ENCODE results near the gene PIGH. TPM values are rescaled to one million over a fixed set of nuclear protein-coding genes. Genes with fewer than 3 reads are reported as not detected.
"Not testable (repeated sequence)": the region's sequence is repeated elsewhere in the genome, so short reads cannot be mapped to it uniquely, and the experiment has no call there.

PIGH gene
- total and polyA plus RNA-seq, 2 donors, result 20.7 to 43.5 TPM

DNA sequence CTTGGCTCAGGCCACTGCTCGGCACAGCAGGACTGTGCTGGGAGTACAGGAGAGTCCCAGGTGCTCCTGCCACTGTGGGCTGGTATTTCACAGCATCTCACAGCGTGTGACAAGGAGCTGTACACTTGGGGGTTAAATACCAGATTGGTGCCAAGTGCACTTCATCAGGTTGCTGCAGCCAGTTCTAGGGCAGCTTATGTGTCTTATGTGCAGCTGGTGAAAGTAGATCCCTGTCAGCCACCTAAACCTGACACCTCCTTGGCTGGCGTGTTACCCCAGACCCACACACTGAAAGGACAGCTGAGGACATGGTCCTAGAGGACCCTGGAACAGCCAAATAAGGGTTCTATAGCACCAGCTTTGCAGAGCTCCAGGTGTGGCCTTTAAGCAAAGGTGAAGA lies 48.1 kb downstream of the PIGH start:
- H3K36me3 ChIP-seq (ENCODE audit: control insufficient read depth in 2 of 2, insufficient read depth in 2 of 2, low read length in 1 of 2), result no peaks in the 10 kb centered on the region
- no peak for DNase-seq (ENCODE audit: low read depth in 6 of 9, low spot score in 9 of 9)
- H3K27ac ChIP-seq (ENCODE audit: low read depth in 1 of 2, low read length in 1 of 2), result no peak overlapping the region
- no peaks in the 10 kb centered on the region for H3K4me1 ChIP-seq (ENCODE audit: control insufficient read depth in 2 of 2, insufficient read depth in 2 of 2, low read length in 2 of 2)
- WGBS, result 93% methylated on average over 3 of the region's 3 CpGs
- no peak overlapping the region for H3K4me3 ChIP-seq (ENCODE audit: low read length in 2 of 2)
- no peaks in the 10 kb centered on the region for H3K9me3 ChIP-seq (ENCODE audit: control insufficient read depth in 2 of 2, insufficient read depth in 1 of 2, low read length in 1 of 2)
- H3K27me3 ChIP-seq (ENCODE audit: control insufficient read depth in 2 of 2, insufficient read depth in 1 of 2, low read length in 1 of 2), result peaks cover 0 to 4% of the 10 kb centered on the region in 2 donors

GRCh38 chr14:67551123-67551522 lies 48.9 kb downstream of the PIGH start:
- H3K27ac ChIP-seq (ENCODE audit: low read depth in 1 of 2, low read length in 1 of 2), result no peak overlapping the region
- WGBS, result 96% methylated on average over 3 of the region's 3 CpGs
- H3K9me3 ChIP-seq (ENCODE audit: control insufficient read depth in 2 of 2, insufficient read depth in 1 of 2, low read length in 1 of 2), result no peaks in the 10 kb centered on the region
- H3K4me3 ChIP-seq (ENCODE audit: low read length in 2 of 2), result no peak overlapping the region
- H3K27me3 ChIP-seq (ENCODE audit: control insufficient read depth in 2 of 2, insufficient read depth in 1 of 2, low read length in 1 of 2), result peaks cover 0 to 4% of the 10 kb centered on the region in 2 donors
- no peak for DNase-seq (ENCODE audit: low read depth in 6 of 9, low spot score in 9 of 9)
- H3K36me3 ChIP-seq (ENCODE audit: control insufficient read depth in 2 of 2, insufficient read depth in 2 of 2, low read length in 1 of 2), result no peaks in the 10 kb centered on the region
- H3K4me1 ChIP-seq (ENCODE audit: control insufficient read depth in 2 of 2, insufficient read depth in 2 of 2, low read length in 2 of 2), result no peaks in the 10 kb centered on the region

DNA sequence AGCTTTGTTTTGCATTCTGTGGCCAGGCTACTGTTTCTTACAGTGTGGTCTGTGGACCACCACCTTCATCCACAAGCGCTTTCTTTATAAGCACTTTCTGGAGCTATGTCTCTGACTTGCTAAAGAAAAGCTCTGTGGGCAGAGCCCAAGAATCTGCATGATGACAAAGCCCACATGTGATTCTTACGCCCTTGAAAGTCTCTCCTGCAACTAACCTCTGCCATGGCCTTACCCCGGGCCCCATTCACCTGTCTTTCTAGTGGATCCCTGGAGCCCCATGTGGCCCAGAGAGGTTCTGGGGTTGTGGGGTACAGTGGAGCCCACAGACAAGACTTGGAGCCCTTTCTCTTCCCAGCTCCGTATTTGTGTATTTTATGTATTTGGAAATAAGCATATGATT lies 50.3 kb downstream of the PIGH start:
- Histone ChIP-seq H3K27me3 (ENCODE audit: control insufficient read depth in 2 of 2, insufficient read depth in 1 of 2, low read length in 1 of 2) (peaks cover 0 to 2% of the 10 kb centered on the region in 2 donors), H3K4me1 (ENCODE audit: control insufficient read depth in 2 of 2, insufficient read depth in 2 of 2, low read length in 2 of 2) (no peaks in the 10 kb centered on the region), H3K27ac (ENCODE audit: low read depth in 1 of 2, low read length in 1 of 2) (no peak overlapping the region), H3K36me3 (ENCODE audit: control insufficient read depth in 2 of 2, insufficient read depth in 2 of 2, low read length in 1 of 2) (no peaks in the 10 kb centered on the region), H3K9me3 (ENCODE audit: control insufficient read depth in 2 of 2, insufficient read depth in 1 of 2, low read length in 1 of 2) (no peaks in the 10 kb centered on the region), H3K4me3 (ENCODE audit: low read length in 2 of 2) (no peak overlapping the region)
- 97% methylated on average over 4 of the region's 4 CpGs for WGBS
- no peak for DNase-seq (ENCODE audit: low read depth in 6 of 9, low spot score in 9 of 9)

- no peak for DNase-seq (ENCODE audit: low read depth in 6 of 9, low spot score in 9 of 9)
- Histone ChIP-seq H3K4me1 (ENCODE audit: control insufficient read depth in 2 of 2, insufficient read depth in 2 of 2, low read length in 2 of 2) (no peaks in the 10 kb centered on the region), H3K9me3 (ENCODE audit: control insufficient read depth in 2 of 2, insufficient read depth in 1 of 2, low read length in 1 of 2) (no peaks in the 10 kb centered on the region), H3K4me3 (ENCODE audit: low read length in 2 of 2) (no peak overlapping the region), H3K36me3 (ENCODE audit: control insufficient read depth in 2 of 2, insufficient read depth in 2 of 2, low read length in 1 of 2) (no peaks in the 10 kb centered on the region), H3K27me3 (ENCODE audit: control insufficient read depth in 2 of 2, insufficient read depth in 1 of 2, low read length in 1 of 2) (peaks cover 0 to 4% of the 10 kb centered on the region in 2 donors), H3K27ac (ENCODE audit: low read depth in 1 of 2, low read length in 1 of 2) (no peak overlapping the region)
- WGBS, result 93% methylated on average over 5 of the region's 5 CpGs
Measured at GRCh38 chr14:67547224-67547780, 52.8 kb downstream of the PIGH start.

DNA sequence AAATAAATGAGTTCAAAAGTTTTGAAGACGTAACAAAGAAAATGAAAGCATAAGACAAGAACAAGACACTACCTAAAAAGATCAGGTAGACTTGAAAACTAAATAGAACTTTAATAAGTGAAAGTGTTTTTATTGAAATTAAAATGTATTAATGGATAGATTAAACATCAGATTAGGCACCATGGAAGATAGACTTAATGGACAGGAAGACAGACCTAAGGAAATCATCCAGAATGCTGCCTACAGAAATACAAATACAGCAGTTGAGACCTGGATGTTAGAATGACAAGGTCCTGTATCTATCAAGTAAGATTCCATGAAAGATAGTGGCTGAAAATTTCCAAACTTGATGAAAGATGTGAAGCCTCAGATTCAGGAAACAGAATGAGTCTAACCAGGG lies 55.5 kb downstream of the PIGH start:
- Histone ChIP-seq H3K4me1 (ENCODE audit: control insufficient read depth in 2 of 2, insufficient read depth in 2 of 2, low read length in 2 of 2) (peaks cover 0 to 9% of the 10 kb centered on the region in 2 donors), H3K36me3 (ENCODE audit: control insufficient read depth in 2 of 2, insufficient read depth in 2 of 2, low read length in 1 of 2) (no peaks in the 10 kb centered on the region), H3K27ac (ENCODE audit: low read depth in 1 of 2, low read length in 1 of 2) (no peak overlapping the region), H3K27me3 (ENCODE audit: control insufficient read depth in 2 of 2, insufficient read depth in 1 of 2, low read length in 1 of 2) (peaks cover 2 to 19% of the 10 kb centered on the region in 2 donors), H3K4me3 (ENCODE audit: low read length in 2 of 2) (no peak overlapping the region), H3K9me3 (ENCODE audit: control insufficient read depth in 2 of 2, insufficient read depth in 1 of 2, low read length in 1 of 2) (no peaks in the 10 kb centered on the region)
- DNase-seq (ENCODE audit: low read depth in 6 of 9, low spot score in 9 of 9), result no peak
- 99% methylated on average over 1 of the region's 1 CpG for WGBS

GRCh38 chr14:67542620-67543019 lies 57.4 kb downstream of the PIGH start:
- peaks cover 4 to 24% of the 10 kb centered on the region in 2 donors for H3K27me3 ChIP-seq (ENCODE audit: control insufficient read depth in 2 of 2, insufficient read depth in 1 of 2, low read length in 1 of 2)
- 95% methylated on average over 13 of the region's 13 CpGs for WGBS
- DNase-seq (ENCODE audit: low read depth in 6 of 9, low spot score in 9 of 9); H3K36me3 ChIP-seq (ENCODE audit: control insufficient read depth in 2 of 2, insufficient read depth in 2 of 2, low read length in 1 of 2); H3K4me3 ChIP-seq (ENCODE audit: low read length in 2 of 2); H3K4me1 ChIP-seq (ENCODE audit: control insufficient read depth in 2 of 2, insufficient read depth in 2 of 2, low read length in 2 of 2); H3K27ac ChIP-seq (ENCODE audit: low read depth in 1 of 2, low read length in 1 of 2); H3K9me3 ChIP-seq (ENCODE audit: control insufficient read depth in 2 of 2, insufficient read depth in 1 of 2, low read length in 1 of 2): not testable (repeated sequence)

DNA sequence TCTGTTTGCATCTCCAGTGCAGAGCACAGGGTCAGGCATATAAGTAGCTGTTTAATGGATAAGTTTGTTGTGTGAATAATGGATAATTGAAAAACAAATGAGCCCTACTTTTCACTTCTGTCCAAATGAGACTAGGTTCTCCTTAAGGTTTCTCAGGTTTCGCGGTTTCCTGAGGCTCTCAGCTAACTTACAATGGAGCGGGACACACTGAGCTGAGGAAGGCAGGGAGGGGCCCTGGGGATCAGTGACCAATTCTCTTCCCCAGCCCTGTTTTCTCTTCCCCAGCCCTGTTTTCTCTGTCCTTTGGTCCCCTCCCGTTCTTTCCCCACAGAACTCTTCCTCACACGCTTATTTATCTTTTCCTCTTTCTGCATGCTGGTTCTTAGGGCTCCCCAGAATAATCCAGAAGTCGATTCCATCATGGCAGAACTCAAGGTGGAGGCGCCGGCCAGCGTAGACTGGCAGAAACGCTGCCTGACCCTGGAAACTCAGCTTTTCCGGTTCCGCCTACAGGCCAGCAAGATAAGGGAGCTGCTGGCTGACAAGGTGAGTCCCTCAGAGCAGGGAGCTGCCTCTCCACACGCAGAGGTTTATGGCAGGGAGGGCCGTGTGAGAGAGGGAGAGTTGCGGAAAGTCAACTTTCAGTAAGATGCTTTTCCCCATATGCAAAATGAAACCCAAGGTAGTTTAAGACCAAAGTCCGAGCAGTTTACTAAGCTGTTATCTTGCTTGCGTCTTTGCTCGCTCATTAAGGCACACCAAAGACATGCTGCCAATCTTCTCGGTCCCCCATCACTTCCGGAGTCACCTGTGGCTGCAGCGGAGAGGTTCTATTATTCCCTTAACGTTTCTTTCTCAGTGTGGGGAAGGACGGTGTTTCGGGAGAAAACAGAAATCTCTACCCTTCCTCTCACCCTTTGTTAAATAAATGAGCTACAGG lies 58.4 kb downstream of the PIGH start:
- Histone ChIP-seq H3K27ac (ENCODE audit: low read depth in 1 of 2, low read length in 1 of 2) (no peak overlapping the region), H3K4me3 (ENCODE audit: low read length in 2 of 2) (peak overlapping the region in 1 of 2 donors; percentile 19), H3K4me1 (ENCODE audit: control insufficient read depth in 2 of 2, insufficient read depth in 2 of 2, low read length in 2 of 2) (peaks cover 0 to 9% of the 10 kb centered on the region in 2 donors), H3K9me3 (ENCODE audit: control insufficient read depth in 2 of 2, insufficient read depth in 1 of 2, low read length in 1 of 2) (no peaks in the 10 kb centered on the region), H3K36me3 (ENCODE audit: control insufficient read depth in 2 of 2, insufficient read depth in 2 of 2, low read length in 1 of 2) (no peaks in the 10 kb centered on the region), H3K27me3 (ENCODE audit: control insufficient read depth in 2 of 2, insufficient read depth in 1 of 2, low read length in 1 of 2) (peaks cover 4 to 24% of the 10 kb centered on the region in 2 donors)
- 32% methylated on average over 24 of the region's 24 CpGs for WGBS
- DNase-seq (ENCODE audit: low read depth in 6 of 9, low spot score in 9 of 9), result peak in 1 of 9 donors; percentile 19

Other genes starting within 250 kb of the PIGH start
- 103 TPM for gene ATP6V1D, start 240.5 kb downstream of the PIGH start, total RNA-seq
- 71.1 TPM for gene ATP6V1D, start 240.5 kb downstream of the PIGH start, polyA plus RNA-seq
- gene EIF2S1, start 239.9 kb downstream of the PIGH start, total RNA-seq, result 130 TPM
- 42.7 TPM for gene EIF2S1, start 239.9 kb downstream of the PIGH start, polyA plus RNA-seq
- gene PLEK2, start 188.1 kb downstream of the PIGH start, total RNA-seq, result 34.0 TPM
- gene PLEK2, start 188.1 kb downstream of the PIGH start, polyA plus RNA-seq, result 22.0 TPM
- 13.7 TPM for gene TMEM229B, start 111.5 kb downstream of the PIGH start, total RNA-seq
- gene TMEM229B, start 111.5 kb downstream of the PIGH start, polyA plus RNA-seq, result 6.6 TPM
- gene PLEKHH1, start 67.0 kb downstream of the PIGH start, total RNA-seq, result 2.0 TPM
- gene PLEKHH1, start 67.0 kb downstream of the PIGH start, polyA plus RNA-seq, result 10.7 TPM
- gene ARG2, start 19.7 kb upstream of the PIGH start, total RNA-seq, result 2.4 TPM
- gene ARG2, start 19.7 kb upstream of the PIGH start, polyA plus RNA-seq, result 27.8 TPM
- gene VTI1B, start 74.4 kb upstream of the PIGH start, total RNA-seq, result 37.1 TPM
- gene VTI1B, start 74.4 kb upstream of the PIGH start, polyA plus RNA-seq, result 71.0 TPM
- gene RDH11, start 95.5 kb upstream of the PIGH start, total RNA-seq, result 36.8 TPM
- 39.1 TPM for gene RDH11, start 95.5 kb upstream of the PIGH start, polyA plus RNA-seq
- 0.24 TPM for gene RDH12, start 101.6 kb upstream of the PIGH start, total RNA-seq
- gene RDH12, start 101.6 kb upstream of the PIGH start, polyA plus RNA-seq, result 3.4 TPM
- gene ZFYVE26, start 216.3 kb upstream of the PIGH start, total RNA-seq, result 7.8 TPM
- 6.2 TPM for gene ZFYVE26, start 216.3 kb upstream of the PIGH start, polyA plus RNA-seq
- 17.8 TPM for gene RAD51B, start 219.5 kb upstream of the PIGH start, total RNA-seq
- gene RAD51B, start 219.5 kb upstream of the PIGH start, polyA plus RNA-seq, result 7.8 TPM

All from thymus (tissue), 11 donors.